Measurements from ENCODE around the gene PODXL.

Gene PODXL

DNA sequence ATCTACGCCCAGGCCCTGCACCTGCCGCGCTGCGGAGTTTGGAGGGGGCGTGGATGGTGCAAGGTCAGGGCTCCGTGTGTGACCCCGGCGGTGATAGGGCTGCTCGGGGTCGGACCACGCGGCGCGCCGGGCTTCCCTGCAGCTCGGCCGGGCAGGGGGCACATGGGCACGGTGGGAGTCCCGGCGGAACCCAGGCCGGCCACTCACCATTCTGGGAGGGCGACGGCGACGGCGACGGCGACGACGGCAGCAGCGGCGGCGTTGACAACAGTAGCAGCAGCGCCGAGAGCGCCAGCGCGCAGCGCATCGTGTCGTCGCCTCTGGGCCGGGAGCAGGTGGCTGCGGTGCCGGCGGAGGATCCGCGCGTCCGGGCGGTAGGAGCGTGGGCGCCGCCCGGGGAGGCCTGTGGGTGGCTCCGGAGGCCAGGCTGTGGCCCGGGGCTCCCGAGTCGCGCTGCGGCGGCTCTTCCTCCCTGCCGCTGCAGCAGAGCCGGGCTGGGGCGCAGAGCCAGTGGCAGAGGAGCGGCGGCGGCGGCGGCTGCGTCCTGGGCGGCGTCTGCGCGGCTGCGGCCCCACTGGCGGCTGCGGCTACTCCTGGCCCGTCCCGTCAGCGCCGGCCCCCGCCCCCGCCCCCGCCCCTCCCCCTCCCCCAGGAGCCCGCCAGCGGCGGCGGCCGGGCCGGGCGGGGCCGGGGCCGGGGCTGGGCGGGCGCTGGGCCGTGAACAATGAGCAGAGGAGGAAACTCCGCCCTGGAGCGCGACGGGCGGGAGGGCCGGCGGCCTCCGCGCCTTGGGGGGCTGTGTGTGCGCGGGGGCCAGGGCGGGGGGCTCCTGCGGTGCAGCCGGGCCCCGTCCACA lies at the start of gene PODXL:
TSS of gene PODXL (minus strand) at position 576 of the 856 bp plus-strand sequence. CDS start at position 307, 269 bp downstream.
- DNase-seq, result peak; percentile 72

GRCh38 chr7:131605280-131605878 lies 49.0 kb upstream of the PODXL start:
- DNase-seq, result peak; percentile 71

- DNase-seq, result peak; percentile 96
Observed at GRCh38 chr7:131604841-131605279, 48.4 kb upstream of the PODXL start.

- no peak for DNase-seq
Observed at GRCh38 chr7:131603932-131604331, 47.5 kb upstream of the PODXL start.

GRCh38 chr7:131602994-131603372 lies 46.6 kb upstream of the PODXL start:
- DNase-seq, result no peak

GRCh38 chr7:131602304-131602993 lies 46.0 kb upstream of the PODXL start:
- DNase-seq, result peak; percentile 85

- peak; percentile 70 for DNase-seq
Observed at GRCh38 chr7:131600085-131600881, 43.9 kb upstream of the PODXL start.

- DNase-seq, result no peak
Observed at GRCh38 chr7:131596785-131597184, 40.4 kb upstream of the PODXL start.

DNA sequence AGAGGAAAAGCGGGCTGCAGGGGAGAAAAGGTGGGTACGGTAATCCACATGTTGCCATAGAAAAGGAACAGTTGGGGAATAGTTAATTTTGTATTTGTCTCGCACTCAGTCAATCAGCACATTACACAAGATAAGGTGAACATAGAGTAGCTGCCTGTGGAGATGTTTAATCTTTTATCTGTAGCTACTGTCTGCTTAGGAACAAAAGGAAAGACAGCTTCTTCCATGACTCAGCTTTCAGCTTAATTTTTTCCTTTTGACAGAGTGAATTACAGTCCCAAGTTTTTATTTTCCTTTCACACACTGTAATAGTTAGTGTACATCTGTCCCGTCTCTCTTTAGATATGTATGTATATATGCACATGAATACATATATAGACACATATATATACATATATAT lies 39.3 kb upstream of the PODXL start:
- DNase-seq, result no peak

DNA sequence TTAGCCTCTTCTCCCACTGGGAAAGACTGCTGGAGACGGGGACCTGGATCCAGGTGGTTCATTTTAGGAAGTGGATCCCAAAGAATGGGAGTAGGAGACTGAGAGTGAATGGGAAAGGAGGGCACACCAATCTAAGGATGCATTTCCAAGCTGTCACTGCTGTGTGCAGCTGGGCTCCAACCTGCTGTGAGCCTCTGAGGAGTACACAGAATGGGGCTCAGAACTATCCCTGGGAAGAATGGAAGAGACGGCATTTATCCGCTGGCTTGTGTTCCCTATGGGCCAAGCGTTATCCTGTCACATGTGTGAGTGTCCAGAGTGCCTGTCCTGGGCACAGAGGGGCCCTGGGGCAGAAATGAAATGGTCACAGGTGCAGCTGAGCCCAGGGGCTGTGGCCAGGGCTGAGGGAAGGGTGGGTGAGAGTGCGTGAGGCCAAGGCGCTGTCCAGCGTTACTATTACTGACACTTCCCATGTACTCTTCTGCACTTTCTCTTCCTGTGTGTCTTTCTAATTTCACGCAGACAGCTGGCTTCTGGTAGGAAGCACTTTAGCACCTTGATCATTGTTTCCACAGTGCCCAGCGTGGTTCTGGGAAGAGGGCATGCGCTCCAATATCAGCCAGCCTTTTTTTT lies 35.4 kb upstream of the PODXL start:
- DNase-seq, result no peak

- DNase-seq, result no peak
Observed at GRCh38 chr7:131587315-131587923, 31.0 kb upstream of the PODXL start.

- DNase-seq, result no peak
Observed at GRCh38 chr7:131586759-131587158, 30.3 kb upstream of the PODXL start.

DNA sequence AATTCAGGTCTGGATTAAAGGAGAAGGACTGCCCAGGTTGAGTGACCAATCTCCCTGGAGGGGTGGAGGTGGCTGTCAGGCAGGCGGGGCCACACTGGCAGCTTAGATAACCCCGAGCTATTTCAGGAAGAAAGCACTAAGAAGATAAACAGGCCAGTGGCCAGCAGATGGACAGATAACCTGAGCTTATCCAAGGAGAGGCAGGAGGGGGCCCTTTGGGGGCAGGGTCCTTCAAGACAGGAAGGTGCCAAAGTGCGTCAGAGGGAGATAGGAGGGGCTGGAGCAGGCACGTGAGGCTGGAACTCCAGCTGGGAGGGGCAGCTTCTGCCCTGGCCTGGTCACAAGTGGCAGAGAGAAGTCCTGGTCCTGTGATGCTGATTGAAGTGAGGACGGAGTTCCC lies 29.8 kb upstream of the PODXL start:
- no peak for DNase-seq

DNA sequence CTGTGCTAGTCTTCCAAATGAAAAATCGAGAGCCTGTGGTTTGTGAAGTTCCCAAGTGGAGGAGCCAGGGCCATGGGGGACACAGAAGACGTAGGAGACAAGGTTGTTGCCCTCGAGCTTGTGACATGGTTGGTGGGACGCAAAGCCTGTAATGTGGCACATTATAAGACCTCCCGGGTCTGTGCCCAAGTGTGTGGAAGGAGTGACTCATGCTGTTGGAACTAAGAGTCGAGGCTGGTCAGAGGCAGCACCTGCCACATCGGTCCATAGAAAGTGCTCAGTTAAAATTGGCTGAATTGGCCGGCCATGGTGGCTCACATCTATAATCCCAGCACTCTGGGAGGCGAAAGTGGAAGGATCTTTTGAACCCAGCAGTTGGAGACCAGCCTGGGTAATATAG lies 27.0 kb upstream of the PODXL start:
- DNase-seq, result no peak

DNA sequence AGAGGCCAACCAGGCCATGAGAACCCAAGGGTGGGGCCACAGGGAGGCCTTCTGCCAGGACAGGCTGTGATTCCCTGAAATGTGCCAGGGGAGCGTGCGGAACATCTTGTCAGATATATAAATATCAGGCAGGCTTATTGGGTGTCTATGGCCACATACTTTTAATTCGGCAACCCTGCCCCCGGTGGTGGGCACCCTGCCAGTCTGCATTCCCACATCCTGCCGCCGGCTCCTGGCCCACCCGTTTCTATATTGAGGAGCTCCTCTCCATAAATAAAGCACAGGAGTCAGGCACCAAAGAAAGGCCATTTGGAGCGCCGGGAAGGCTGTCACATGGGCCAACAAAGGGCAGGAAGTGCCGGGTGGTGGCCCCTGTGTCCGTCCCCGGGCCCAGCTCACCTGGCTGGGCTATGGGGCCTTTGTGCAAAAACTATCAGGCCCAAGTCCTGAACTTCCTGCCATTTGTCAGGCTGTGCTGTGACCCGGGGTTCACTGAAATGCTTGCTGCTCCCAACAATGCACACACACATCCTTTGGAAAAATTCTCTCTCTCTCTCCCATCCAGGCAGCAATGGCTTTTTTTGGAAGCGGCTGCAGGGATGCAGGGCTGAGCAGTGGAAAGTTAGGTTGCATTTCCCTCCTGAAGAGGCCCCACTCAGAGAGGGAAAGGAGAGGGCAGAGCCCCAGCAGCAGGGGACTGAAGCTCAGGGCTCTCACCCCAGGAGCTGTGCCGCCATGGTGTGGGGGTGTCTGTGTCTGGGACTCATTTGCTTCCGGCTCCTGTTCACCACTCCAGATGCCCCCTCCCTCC lies 25.0 kb upstream of the PODXL start:
- peak; percentile 67 for DNase-seq

DNA sequence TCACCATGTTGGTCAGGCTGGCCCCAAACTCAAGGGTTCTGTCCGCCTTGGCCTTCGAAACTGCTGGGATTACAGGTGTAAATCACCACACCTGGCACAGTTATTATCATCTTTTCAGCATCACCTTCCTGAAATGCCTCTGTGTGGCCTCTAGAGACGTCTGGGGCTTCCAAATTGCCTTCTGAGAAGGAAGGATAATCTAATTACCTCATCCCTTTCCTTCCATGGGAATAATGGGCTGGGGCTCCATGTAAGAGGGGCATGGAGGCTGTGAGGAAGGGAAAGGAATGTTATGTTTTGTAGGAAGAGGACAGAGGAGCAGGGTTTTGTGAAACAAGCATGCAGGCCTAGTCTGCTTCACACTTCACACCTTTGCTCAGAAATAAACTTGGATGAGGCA lies 22.2 kb upstream of the PODXL start:
- no peak for DNase-seq

GRCh38 chr7:131574741-131575140 lies 18.3 kb upstream of the PODXL start:
- peak; percentile 42 for DNase-seq

DNA sequence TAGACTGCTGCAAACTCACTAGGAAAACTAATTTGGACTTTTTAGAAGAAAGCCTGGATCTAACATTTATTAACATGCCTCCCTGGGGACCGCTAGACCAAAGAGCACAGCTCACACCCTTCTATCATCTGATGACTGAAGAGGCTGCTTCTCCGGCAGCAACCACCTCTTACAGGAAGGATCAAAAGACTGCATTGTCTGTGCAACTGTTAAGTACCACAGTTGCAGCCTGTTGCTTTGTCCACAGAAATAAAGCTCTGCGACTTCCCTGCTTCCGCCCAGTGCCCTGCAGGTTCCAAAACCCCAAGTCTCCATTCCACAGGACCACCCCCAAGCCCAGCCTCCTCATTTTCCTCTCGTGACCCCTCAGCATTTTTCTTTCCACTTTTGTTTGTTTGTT lies 14.0 kb upstream of the PODXL start:
- DNase-seq, result no peak

- DNase-seq, result no peak
Observed at GRCh38 chr7:131568970-131569369, 12.5 kb upstream of the PODXL start.

DNA sequence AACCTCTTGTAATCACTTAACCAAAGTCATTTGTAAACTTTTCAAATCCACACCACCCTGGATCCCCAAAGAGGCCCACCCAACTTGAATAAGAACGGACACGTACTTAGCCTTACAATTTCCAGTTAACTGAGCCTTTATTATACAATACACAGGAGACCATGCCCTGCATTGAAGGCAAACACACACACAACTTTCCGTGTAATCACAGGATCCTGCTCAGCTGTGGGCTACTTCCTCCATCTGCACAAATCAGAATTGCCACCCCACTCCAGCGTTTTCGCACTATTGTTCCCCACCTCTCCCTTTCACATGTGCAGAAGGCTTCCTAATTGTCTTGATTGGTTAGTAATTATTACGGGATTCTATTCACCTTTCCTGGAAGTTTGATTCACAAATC lies 12.1 kb upstream of the PODXL start:
- no peak for DNase-seq

- no peak for DNase-seq
Observed at GRCh38 chr7:131564640-131565039, 8.2 kb upstream of the PODXL start.

Data from fibroblast of skin of right biceps (primary cell).